Hepatocyte (in vitro differentiated cells): ENCODE measurements around the gene NXNL1.

Experiments used
- EZH2 ChIP-seq: fragments of 200-600 bp; sonication (generic); IDR thresholded peaks from 2 replicates; pipeline ENCODE4 v1.6.1; 2016; ENCODE audit warnings: antibody characterized with exemption, mild to moderate bottlenecking, borderline replicate concordance
- TF ChIP-seq, protein P1 (sequence below): fragments of 200-600 bp; sonication (generic); IDR thresholded peaks from 2 replicates; pipeline ENCODE4 v1.5.1; 2016; ENCODE audit warnings: antibody characterized with exemption, mild to moderate bottlenecking; ENCODE audit not compliant: poor library complexity

DNA sequence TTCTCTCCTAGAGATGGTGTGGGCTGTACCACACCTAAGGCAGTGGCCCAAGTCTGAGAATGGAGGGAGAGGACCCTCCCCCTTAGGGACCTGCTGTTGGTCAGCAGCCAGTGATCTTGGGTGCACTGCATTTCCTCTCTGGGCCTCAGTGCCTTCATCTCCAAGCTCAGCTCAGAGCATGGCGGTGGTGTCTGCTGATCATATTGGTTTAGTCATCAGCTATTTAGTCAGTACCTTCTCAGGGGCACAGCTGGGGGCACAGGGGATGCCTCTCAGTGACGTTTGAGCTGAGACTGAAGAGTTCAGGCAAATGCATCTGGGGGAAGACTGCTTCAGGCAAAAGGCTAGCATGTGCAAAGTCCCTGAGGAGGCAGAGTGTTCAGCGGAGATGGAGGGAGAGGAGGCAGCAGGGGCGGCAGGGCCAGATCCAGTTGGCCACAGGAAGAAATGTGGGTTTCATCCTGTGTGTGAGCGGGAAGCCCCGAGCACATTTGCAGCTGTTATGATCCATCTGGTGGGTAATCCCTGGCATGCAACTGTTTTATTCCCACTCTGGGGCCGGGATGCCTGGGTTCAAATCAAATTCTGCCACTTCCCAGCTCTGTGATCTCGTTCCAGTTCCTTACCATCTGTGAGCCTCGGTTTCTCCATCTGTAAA, 35.0 kb upstream of the NXNL1 start:
- TF ChIP-seq, protein P1, sequence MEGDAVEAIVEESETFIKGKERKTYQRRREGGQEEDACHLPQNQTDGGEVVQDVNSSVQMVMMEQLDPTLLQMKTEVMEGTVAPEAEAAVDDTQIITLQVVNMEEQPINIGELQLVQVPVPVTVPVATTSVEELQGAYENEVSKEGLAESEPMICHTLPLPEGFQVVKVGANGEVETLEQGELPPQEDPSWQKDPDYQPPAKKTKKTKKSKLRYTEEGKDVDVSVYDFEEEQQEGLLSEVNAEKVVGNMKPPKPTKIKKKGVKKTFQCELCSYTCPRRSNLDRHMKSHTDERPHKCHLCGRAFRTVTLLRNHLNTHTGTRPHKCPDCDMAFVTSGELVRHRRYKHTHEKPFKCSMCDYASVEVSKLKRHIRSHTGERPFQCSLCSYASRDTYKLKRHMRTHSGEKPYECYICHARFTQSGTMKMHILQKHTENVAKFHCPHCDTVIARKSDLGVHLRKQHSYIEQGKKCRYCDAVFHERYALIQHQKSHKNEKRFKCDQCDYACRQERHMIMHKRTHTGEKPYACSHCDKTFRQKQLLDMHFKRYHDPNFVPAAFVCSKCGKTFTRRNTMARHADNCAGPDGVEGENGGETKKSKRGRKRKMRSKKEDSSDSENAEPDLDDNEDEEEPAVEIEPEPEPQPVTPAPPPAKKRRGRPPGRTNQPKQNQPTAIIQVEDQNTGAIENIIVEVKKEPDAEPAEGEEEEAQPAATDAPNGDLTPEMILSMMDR: no peak
- TF ChIP-seq EZH2: no peak
